ENCODE data around the gene MAN2C1. TPM values are rescaled to one million over a fixed set of nuclear protein-coding genes. Genes with fewer than 3 reads are reported as not detected.
"Not testable (repeated sequence)": the region's sequence is repeated elsewhere in the genome, so short reads cannot be mapped to it uniquely, and the experiment has no call there.

The MAN2C1 gene
- total and polyA plus RNA-seq, 11 donors: 61.3 to 150 (median 111) TPM

DNA sequence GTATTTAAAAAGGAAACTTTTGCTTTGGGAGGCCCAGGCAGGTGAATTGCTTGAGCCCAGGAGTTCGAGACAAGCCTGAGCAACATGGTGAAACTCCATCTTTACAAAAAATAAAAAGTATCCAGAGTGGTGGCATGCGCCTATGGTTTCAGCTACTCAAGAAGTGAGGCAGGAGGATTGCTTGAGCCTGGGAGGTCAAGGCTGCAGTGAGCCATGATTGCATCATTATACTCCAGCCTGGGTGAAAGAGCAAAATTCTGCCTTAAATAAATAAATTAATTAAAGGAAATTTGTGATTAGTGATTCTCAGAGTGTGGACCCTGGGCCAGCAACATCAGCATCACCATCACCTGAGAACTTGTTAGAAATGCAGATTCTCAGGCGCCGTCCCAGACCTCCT is 42.5 kb downstream of the MAN2C1 start:
- intact Hi-C loops (cut with DNase I): loop anchor here in 2 of 10 donors (10.0 kb wide), 1 partner anchor 91 kb away; no protein-coding TSS in a partner anchor
- WGBS, 4 donors: 83 to 96% (median 90%) methylated on average over 4 of the region's 4 CpGs
- TF ChIP-seq POLR2A (IDR thresholded peaks at IDR 0.05): no peak
- TF ChIP-seq, protein P1, sequence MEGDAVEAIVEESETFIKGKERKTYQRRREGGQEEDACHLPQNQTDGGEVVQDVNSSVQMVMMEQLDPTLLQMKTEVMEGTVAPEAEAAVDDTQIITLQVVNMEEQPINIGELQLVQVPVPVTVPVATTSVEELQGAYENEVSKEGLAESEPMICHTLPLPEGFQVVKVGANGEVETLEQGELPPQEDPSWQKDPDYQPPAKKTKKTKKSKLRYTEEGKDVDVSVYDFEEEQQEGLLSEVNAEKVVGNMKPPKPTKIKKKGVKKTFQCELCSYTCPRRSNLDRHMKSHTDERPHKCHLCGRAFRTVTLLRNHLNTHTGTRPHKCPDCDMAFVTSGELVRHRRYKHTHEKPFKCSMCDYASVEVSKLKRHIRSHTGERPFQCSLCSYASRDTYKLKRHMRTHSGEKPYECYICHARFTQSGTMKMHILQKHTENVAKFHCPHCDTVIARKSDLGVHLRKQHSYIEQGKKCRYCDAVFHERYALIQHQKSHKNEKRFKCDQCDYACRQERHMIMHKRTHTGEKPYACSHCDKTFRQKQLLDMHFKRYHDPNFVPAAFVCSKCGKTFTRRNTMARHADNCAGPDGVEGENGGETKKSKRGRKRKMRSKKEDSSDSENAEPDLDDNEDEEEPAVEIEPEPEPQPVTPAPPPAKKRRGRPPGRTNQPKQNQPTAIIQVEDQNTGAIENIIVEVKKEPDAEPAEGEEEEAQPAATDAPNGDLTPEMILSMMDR (IDR thresholded peaks at IDR 0.05): no peak

DNA sequence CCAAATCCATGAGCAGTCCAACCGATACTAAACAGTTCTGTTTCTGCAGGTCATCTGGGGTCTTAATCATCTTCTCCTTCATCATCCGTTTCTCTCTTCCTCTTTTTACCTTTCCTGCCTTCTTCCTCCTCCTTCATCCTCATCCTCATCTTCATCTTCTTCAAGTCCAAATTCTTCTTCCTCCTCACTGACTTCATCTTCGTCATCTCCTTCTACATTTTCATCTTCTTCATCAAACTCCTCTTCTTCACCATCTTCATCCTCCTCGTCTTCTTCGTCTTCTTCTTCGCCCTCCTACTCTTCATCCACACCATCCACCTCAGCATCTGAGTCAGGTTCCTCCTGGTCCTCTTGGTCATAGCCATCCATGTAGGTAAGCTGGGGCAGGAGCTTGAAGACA is 46.7 kb downstream of the MAN2C1 start:
- WGBS, 4 donors: 88 to 90% (median 89%) methylated on average over 6 of the region's 6 CpGs
- no peak overlapping the region for H3K4me3 ChIP-seq
- TF ChIP-seq POLR2A (IDR thresholded peaks at IDR 0.05): no peak
- TF ChIP-seq, protein P1 (IDR thresholded peaks at IDR 0.05): no peak
- ATAC-seq (no peak), DNase-seq (no peak)
- no peaks in the 10 kb centered on the region for H3K36me3 ChIP-seq
- H3K9me3 ChIP-seq: no peaks in the 10 kb centered on the region
- H3K27ac ChIP-seq: no peak overlapping the region
- no peaks in the 10 kb centered on the region for H3K27me3 ChIP-seq
- intact Hi-C loops (cut with DNase I): loop anchor here in 2 of 10 donors (10.0 kb wide), 1 partner anchor 87 kb away; no protein-coding TSS in a partner anchor
- H3K4me1 ChIP-seq: no peaks in the 10 kb centered on the region

More for the DNA sequence above, 42.5 kb downstream of the MAN2C1 start:
- Histone ChIP-seq H3K27me3 (no peaks in the 10 kb centered on the region), H3K36me3 (no peaks in the 10 kb centered on the region), H3K27ac (no peak overlapping the region), H3K4me1 (no peaks in the 10 kb centered on the region), H3K9me3 (no peaks in the 10 kb centered on the region), H3K4me3 (no peak overlapping the region)
- DNase-seq (no peak), ATAC-seq (no peak)

DNA sequence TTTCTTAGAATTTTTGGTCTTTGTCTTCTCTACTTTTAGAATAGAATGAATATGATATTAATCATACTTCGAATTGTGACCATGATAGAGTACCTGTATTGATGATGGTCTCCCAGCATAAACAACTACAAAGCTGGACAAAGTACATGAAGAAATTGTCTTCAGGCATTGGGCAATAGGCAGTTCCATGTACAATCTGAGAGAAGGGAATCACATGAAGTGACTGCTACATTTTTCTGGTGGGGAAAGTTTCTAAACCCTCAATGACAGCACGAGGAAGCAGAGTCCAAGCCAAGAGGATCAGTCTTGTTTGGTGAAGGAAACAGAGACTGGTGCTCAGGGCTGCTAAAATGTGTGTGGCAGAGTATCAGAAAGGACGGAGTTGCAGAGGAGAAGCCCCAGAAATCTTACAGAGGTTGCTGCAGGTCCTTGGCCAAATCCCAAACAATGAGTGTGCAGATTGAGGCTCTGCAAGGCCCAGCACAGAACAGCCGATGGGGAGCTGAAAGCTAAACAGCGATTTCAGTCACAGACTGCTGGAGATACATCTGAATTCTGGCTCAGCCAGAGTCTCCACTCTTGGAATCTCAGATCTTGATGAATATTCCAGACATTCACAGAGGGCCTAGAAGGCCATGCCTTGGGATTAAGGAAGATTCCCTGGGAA is 49.0 kb downstream of the MAN2C1 start:
- H3K27me3 ChIP-seq, H3K4me1 ChIP-seq, H3K4me3 ChIP-seq, H3K36me3 ChIP-seq, DNase-seq, H3K27ac ChIP-seq, H3K9me3 ChIP-seq, ATAC-seq: not testable (repeated sequence)
- intact Hi-C loops (cut with DNase I): loop anchor here in 3 of 10 donors (10.0 kb wide), 2 partner anchors 85 to 305 kb away; no protein-coding TSS in a partner anchor
- WGBS, 4 donors: 82 to 86% (median 84%) methylated on average over 5 of the region's 5 CpGs

DNA sequence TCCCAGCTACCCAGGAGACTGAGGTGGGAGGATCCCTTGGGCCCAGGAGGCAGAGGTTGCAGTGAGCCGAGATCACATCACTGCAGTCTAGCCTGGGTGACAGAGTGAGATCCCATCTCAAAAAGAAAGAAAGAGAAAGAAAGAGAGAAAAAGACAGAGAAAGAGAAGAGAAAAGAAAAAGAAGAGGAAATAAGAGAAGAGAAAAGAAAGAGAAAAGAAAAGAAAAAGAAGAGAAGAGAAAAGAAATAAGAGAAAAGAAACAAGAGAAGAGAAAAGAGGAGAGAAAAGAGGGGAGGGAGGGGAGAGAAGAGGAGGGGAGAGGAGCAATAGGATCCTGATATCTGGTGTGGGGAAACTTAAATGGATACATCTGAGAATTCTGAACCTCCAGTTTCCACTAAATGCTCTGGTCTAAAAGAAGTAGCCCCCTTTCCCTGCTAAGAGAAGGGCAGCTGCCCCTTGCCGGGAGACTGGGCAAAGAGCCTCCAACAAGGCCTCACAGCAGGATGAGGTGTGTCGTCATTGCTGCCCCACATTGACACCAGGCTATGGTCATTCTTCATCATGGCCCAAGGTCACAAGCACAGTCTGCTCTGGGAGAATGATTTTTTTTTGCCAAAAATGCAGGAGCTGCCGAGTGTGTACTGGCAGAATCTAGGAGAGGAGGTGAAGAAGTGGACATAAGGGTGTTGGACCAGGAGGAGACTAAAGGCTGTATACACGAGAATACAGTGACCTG is 53.7 kb downstream of the MAN2C1 start:
- Histone ChIP-seq H3K4me1 (no peaks in the 10 kb centered on the region), H3K27me3 (peaks cover 0 to 4% (median 0%) of the 10 kb centered on the region in 9 donors), H3K27ac (no peak overlapping the region), H3K9me3 (no peaks in the 10 kb centered on the region), H3K4me3 (no peak overlapping the region), H3K36me3 (no peaks in the 10 kb centered on the region)
- ATAC-seq: no peak
- TF ChIP-seq, protein P1 (IDR thresholded peaks at IDR 0.05): no peak
- TF ChIP-seq POLR2A (IDR thresholded peaks at IDR 0.05): no peak
- no peak for DNase-seq
- intact Hi-C loops (cut with DNase I): loop anchor here in 3 of 10 donors (10.0 kb wide), 2 partner anchors 80 to 300 kb away; no protein-coding TSS in a partner anchor
- WGBS, 4 donors: 75 to 84% (median 83%) methylated on average over 5 of the region's 5 CpGs

Data from heart left ventricle (tissue), 16 donors.